GM19025 (cell line): ENCODE results near the gene LOXL1.
"Not testable (repeated sequence)": the region's sequence is repeated elsewhere in the genome, so short reads cannot be mapped to it uniquely, and the experiment has no call there.

Source experiments
- ATAC-seq: cut with Tn5 transposase; IDR thresholded peaks from one replicate; pipeline ENCODE4 v1.9.1; 2021; ENCODE audit warnings: mild to moderate bottlenecking, low read depth, moderate library complexity; ENCODE audit not compliant: unreplicated experiment

Gene LOXL1

GRCh38 chr15:73950479-73950830, 24.2 kb downstream of the LOXL1 start:
- no peak for ATAC-seq

GRCh38 chr15:73950831-73951561, 24.7 kb downstream of the LOXL1 start:
- ATAC-seq: no peak

GRCh38 chr15:73951601-73952000, 25.3 kb downstream of the LOXL1 start:
- ATAC-seq: no peak

- ATAC-seq: no peak
These were observed 26.1 kb downstream of the LOXL1 start for GRCh38 chr15:73952171-73952912.

GRCh38 chr15:73952913-73953750, 26.9 kb downstream of the LOXL1 start:
- ATAC-seq: no peak

- no peak for ATAC-seq
These were observed 28.2 kb downstream of the LOXL1 start for GRCh38 chr15:73954188-73955145.

- no peak for ATAC-seq
These were observed 29.1 kb downstream of the LOXL1 start for GRCh38 chr15:73955326-73955725.

GRCh38 chr15:73955861-73956742, 29.8 kb downstream of the LOXL1 start:
- ATAC-seq: no peak

GRCh38 chr15:73956743-73957135, 30.5 kb downstream of the LOXL1 start:
- ATAC-seq: no peak

GRCh38 chr15:73957276-73957675, 31.0 kb downstream of the LOXL1 start:
- no peak for ATAC-seq

- ATAC-seq: no peak
These were observed 31.5 kb downstream of the LOXL1 start for GRCh38 chr15:73957785-73958184.

GRCh38 chr15:73959012-73959581, 32.8 kb downstream of the LOXL1 start:
- ATAC-seq: no peak

- no peak for ATAC-seq
These were observed 33.5 kb downstream of the LOXL1 start for GRCh38 chr15:73959801-73960200.

- ATAC-seq: not testable (repeated sequence)
These were observed 34.3 kb downstream of the LOXL1 start for GRCh38 chr15:73960472-73961070.

GRCh38 chr15:73962433-73962832, 36.2 kb downstream of the LOXL1 start:
- ATAC-seq: no peak

- no peak for ATAC-seq
These were observed 38.5 kb downstream of the LOXL1 start for GRCh38 chr15:73964736-73965093.

- no peak for ATAC-seq
These were observed 39.0 kb downstream of the LOXL1 start for GRCh38 chr15:73965094-73965757.

- ATAC-seq: no peak
These were observed 39.5 kb downstream of the LOXL1 start for GRCh38 chr15:73965758-73966113.
